Stimulated activated naive B cell treated with anti-CD40 and anti-IgM and Interleukin-4, amounts not matched to agents 10 μg/mL and 1 μg/mL and 100 μg/mL, for 72 hours (primary cell): ENCODE results near the gene TCHHL1.

Experiments used
- ATAC-seq, 2 donors: fragments of 150-1000 bp; cut with Tn5 transposase; replicated peaks; 2 replicates each; pipeline ENCODE4 v1.10.0; 2021; ENCODE audit warnings: moderate library complexity in 1 of 2
- DNase-seq: peaks from one replicate; pipeline ENCODE4 v3.0.0; 2021
- H3K27ac Mint-ChIP-seq: one replicate; pipeline ENCODE4 v1.8.0; 2022; ENCODE audit warnings: mild to moderate bottlenecking, mixed read lengths
- H3K27me3 Mint-ChIP-seq, 2 donors: one replicate each; pipeline ENCODE4 v1.8.0; 2022; ENCODE audit warnings: mixed read lengths in 2 of 2
- H3K36me3 Mint-ChIP-seq, 2 donors: one replicate each; pipeline ENCODE4 v1.8.0; 2022; ENCODE audit warnings: mixed read lengths in 2 of 2, mild to moderate bottlenecking in 1 of 2
- H3K4me1 Mint-ChIP-seq, 2 donors: one replicate each; pipeline ENCODE4 v1.8.0; 2022; ENCODE audit warnings: mixed read lengths in 2 of 2, mild to moderate bottlenecking in 1 of 2
- H3K4me3 Mint-ChIP-seq, 2 donors: one replicate each; pipeline ENCODE4 v1.8.0; 2022; ENCODE audit warnings: mild to moderate bottlenecking in 2 of 2, mixed read lengths in 2 of 2, moderate library complexity in 1 of 2
- H3K9me3 Mint-ChIP-seq, 2 donors: one replicate each; pipeline ENCODE4 v1.8.0; 2022; ENCODE audit warnings: mixed read lengths in 2 of 2, mild to moderate bottlenecking in 1 of 2

Gene TCHHL1

DNA sequence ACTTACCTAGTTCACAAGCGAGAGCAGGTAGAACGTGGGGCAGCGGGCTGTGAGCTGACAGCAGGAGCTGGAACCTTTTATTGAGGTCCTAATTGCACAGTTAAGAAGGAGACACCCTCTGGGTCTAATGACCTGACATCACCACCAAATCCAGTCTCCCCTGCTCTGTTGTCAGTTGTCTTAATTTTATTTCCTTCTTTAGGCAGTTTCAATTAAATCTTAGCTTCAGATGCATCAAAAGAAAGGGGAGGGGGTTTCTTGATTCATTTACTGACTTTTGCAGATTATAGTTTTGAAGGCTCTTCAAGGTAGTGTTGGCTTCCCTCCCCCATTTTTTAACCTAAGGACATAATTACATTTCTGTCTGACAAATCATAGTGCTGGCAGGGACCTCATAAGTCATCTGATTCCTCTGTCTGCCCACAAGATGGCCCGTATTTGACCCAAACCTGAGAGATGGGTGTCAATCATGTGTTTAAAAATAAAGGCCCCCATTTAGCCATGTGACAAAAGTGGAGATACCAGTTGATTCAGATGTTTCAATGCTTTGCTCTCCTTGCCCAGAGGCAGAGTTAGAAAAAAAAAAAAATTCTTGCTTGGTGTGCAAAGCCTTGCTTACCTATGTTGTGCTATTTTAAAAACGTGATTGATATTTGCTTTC lies at the start of gene TCHHL1:
TCHHL1 (minus strand) TSS at position 51 of the 661 bp plus-strand sequence. CDS start 921 bp downstream, outside the sequence.
- no peaks in the 10 kb centered on the region for H3K4me1 Mint-ChIP-seq
- H3K27me3 Mint-ChIP-seq = peaks cover 18 to 30% of the 10 kb centered on the region in 2 donors
- H3K4me3 Mint-ChIP-seq = no peak within 1 kb of the TSS
- no peak within 1 kb of the TSS for H3K27ac Mint-ChIP-seq
- no peak for DNase-seq
- peaks cover 0 to 1% of the 10 kb centered on the region in 2 donors for H3K36me3 Mint-ChIP-seq
- H3K9me3 Mint-ChIP-seq = peaks cover 8 to 10% of the 10 kb centered on the region in 2 donors
- ATAC-seq = no peak

DNA sequence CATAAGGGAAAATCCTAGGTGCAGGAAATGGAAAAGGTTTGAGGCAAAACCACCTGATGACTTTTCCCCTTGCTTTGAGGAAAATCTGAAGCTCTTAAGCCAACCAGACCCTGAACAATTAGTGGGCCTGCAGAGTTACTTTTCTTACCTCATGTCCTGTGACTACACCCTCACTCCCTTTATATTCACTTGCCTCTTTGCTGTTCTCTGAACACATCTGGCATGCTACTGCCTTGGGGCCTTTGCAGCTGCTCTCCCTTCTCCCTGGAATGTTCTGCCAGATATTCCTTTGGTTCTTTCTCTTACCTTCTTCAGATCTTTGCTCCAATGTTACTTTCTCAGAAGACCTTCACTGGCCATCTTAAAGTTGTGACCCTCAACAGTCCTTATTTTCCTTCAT lies 48.4 kb upstream of the TCHHL1 start:
- Mint-ChIP-seq H3K4me1 (no peaks in the 10 kb centered on the region), H3K27me3 (peaks cover 16 to 31% of the 10 kb centered on the region in 2 donors), H3K27ac (no peak overlapping the region), H3K4me3 (no peak overlapping the region), H3K36me3 (no peaks in the 10 kb centered on the region), H3K9me3 (peaks cover 4 to 12% of the 10 kb centered on the region in 2 donors)
- DNase-seq = no peak
- ATAC-seq = no peak

DNA sequence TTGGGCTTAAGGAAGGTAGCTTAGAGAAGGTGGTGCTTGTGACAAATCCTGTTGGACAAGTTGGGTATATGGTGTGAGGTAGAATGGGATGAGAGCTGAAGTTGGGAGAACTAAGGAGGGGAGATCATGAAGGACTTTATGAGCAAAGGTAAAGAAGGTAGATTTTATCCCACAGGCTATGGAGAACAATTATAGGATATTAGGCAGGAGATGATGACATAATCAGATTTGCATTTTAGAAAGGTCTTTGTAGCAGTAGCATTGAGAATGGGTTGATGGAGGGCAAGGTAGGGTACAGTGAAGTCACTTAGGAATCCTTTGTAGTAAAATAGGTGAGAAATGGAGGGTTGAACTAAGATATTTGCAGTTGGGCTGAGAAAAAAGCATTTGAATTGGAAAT lies 41.3 kb upstream of the TCHHL1 start:
- no peak overlapping the region for H3K4me3 Mint-ChIP-seq
- H3K36me3 Mint-ChIP-seq = no peaks in the 10 kb centered on the region
- H3K9me3 Mint-ChIP-seq = peaks cover 4 to 9% of the 10 kb centered on the region in 2 donors
- H3K4me1 Mint-ChIP-seq = no peaks in the 10 kb centered on the region
- no peak overlapping the region for H3K27ac Mint-ChIP-seq
- H3K27me3 Mint-ChIP-seq = peaks cover 34 to 48% of the 10 kb centered on the region in 2 donors
- no peak for DNase-seq
- ATAC-seq = no peak

DNA sequence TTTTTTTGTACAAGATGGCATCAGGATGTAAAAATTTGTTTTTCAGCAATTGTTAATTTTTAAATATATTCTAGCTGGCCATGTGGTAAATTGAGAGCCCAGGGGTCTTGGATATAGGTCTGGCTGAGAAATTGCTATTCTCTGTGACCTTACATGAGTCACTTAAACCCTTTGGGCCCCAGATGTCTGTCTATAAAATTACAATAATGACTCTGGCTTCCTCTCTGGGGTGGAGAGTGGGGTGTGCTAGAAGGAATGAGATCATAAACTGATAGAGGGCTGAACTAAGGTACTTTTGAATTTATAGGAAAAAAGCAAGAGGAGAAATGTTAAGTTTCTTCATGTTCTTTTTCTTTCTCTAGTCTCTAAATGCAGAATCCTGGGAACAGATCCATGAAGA lies 38.8 kb upstream of the TCHHL1 start:
- no peaks in the 10 kb centered on the region for H3K36me3 Mint-ChIP-seq
- peaks cover 36 to 53% of the 10 kb centered on the region in 2 donors for H3K27me3 Mint-ChIP-seq
- ATAC-seq (no peak), DNase-seq (no peak)
- H3K4me1 Mint-ChIP-seq = no peaks in the 10 kb centered on the region
- no peak overlapping the region for H3K4me3 Mint-ChIP-seq
- H3K27ac Mint-ChIP-seq = no peak overlapping the region
- peaks cover 0 to 2% of the 10 kb centered on the region in 2 donors for H3K9me3 Mint-ChIP-seq

DNA sequence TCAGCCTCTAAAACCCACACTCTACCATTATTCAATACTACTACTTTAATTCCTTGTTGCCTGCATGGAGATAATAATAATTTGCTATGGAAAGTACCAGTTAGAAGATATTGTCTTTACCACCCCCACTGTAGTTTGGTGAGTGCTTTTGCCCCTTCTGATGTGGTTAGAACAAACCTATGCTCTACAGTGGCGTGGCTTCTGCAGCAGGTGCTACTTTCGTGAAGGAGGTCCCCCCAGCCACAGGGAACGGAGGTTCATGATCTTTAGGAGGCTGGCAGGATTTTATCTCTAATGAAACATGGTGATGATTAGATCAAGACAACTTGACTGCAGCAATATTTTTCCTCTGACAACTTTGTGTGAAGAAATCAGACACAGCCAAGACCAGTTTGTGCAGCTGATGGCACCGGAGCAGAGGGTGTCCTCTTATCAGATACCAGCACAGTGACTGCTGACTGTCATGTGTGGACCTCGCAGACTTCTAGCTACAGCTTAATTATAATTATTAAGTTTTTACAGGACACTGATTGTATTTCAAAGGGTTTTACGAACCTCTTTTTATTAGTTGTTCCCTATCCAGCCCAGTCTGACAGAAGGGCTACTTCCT lies 37.1 kb upstream of the TCHHL1 start:
- Mint-ChIP-seq H3K27ac (no peak overlapping the region), H3K4me3 (no peak overlapping the region), H3K27me3 (peaks cover 45 to 64% of the 10 kb centered on the region in 2 donors), H3K9me3 (no peaks in the 10 kb centered on the region), H3K36me3 (no peaks in the 10 kb centered on the region), H3K4me1 (no peaks in the 10 kb centered on the region)
- DNase-seq (no peak), ATAC-seq (no peak)

DNA sequence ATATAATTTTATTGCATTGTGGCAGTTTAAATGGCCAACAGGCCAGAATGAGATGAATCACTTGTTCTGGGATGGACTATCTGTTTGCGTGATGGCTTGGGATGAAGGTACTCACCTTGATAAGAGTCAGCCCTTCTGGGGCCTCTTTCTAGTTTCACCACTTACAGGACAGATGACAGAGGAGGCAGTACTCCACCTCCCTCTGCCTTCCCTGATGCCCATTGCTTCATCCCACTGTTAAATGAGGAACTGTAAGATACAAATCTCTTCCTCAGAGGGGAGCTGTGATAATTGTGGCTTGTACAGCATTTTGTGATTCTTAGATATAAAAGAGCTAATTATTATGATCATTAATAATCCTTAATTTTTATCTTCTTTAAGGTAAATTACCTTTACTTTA lies 30.1 kb upstream of the TCHHL1 start:
- H3K27me3 Mint-ChIP-seq = peaks cover 47 to 60% of the 10 kb centered on the region in 2 donors
- H3K36me3 Mint-ChIP-seq = no peaks in the 10 kb centered on the region
- H3K4me1 Mint-ChIP-seq = no peaks in the 10 kb centered on the region
- no peaks in the 10 kb centered on the region for H3K9me3 Mint-ChIP-seq
- ATAC-seq (no peak), DNase-seq (no peak)
- H3K27ac Mint-ChIP-seq = no peak overlapping the region
- H3K4me3 Mint-ChIP-seq = no peak overlapping the region

DNA sequence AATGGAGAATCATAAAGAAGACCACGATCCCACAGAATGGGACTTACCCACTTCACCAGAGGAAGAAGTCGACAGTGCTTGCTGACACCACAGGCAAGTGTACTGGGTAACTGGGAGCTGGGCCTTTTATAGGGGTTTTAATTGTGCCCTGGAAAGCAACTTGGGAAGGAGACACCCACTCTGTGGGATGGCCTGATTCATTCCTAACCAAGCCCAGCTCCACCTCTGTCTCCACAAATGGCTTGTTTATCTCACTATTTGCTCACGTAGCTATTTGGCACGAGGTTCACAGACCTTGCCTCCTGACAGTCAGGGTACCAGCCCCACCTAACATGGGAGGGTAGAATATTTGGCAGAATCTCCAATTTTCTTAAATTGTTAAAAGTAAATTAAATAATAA lies 26.5 kb upstream of the TCHHL1 start, which contains the start of gene TCHH:
TCHH (minus strand) TSS at position 101 of the 400 bp plus-strand sequence. CDS start 1,364 bp downstream, outside the sequence.
- no peaks in the 10 kb centered on the region for H3K9me3 Mint-ChIP-seq
- no peaks in the 10 kb centered on the region for H3K36me3 Mint-ChIP-seq
- no peak within 1 kb of the TSS for H3K27ac Mint-ChIP-seq

DNA sequence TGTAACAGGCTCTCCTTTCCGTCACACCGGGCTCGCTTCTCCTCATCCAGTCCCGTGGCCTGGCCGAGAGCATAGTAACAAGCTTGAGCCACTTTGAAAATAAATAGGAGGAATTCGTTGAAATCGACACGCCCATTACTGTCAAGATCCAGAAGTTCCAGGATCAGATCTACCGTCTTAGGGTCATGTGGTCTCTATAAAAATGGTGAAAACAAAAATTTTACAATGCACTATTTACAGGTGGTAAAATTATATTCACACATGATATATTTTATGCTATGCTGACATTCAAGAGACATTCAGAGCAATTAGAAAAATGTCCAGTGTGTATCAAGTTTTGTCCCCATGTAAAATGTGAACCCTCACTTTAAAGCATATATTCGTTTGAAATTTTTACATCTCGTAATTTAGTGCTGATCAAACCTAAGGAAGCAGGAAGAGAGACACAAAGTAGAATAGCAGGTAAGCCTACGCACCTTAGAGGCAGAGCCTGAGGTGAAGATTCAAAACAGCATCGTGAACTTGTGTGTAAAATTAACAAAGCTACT lies 24.1 kb upstream of the TCHHL1 start:
- DNase-seq (no peak), ATAC-seq (no peak)
- peaks cover 0 to 7% of the 10 kb centered on the region in 2 donors for H3K36me3 Mint-ChIP-seq
- H3K9me3 Mint-ChIP-seq = no peaks in the 10 kb centered on the region
- no peak overlapping the region for H3K27ac Mint-ChIP-seq
- H3K4me3 Mint-ChIP-seq = no peak overlapping the region
- H3K27me3 Mint-ChIP-seq = peaks cover 23 to 33% of the 10 kb centered on the region in 2 donors
- peaks cover 0 to 5% of the 10 kb centered on the region in 2 donors for H3K4me1 Mint-ChIP-seq

More for the DNA sequence above, 26.5 kb upstream of the TCHHL1 start, which contains the start of gene TCHH:
- Mint-ChIP-seq H3K4me1 (no peaks in the 10 kb centered on the region), H3K4me3 (no peak within 1 kb of the TSS), H3K27me3 (peaks cover 38 to 51% of the 10 kb centered on the region in 2 donors)
- DNase-seq (no peak), ATAC-seq (no peak)

DNA sequence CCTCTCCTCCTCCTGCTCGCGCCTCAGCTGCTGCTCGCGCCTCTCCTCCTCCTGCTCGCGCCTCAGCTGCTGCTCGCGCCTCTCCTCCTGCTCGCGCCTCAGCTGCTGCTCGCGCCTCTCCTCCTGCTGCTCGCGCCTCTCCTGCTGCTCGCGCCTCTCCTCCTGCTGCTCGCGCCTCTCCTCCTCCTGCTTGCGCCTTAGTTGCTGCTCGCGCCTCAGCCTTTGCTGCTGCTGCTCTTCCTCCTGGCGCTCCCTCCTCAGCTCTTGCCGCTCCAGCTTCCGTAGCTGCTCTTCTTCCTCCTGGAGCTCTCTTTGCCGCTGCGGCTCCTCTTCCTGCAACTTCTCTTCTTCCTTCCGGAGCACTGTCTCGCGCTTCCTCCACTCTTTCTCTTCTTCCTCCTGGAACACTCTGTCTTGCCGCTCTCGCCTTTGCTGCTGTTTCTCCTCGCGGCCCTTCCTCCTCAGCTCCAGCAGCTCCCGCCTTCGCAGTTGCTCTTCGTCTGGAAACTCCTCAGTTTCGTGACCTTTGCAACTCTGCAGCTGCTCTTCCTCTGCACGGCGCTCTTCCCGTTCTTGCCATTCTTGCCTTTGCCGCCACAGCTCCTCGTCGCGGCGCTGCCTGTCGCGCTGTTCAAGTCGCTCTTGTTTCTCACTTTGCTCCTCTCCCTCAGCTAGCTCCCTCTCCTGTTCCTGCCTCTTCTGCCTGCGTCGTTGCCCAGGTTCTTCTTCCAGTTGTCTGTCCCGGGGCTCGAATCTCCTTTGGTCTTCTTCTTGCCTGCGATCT lies 23.4 kb upstream of the TCHHL1 start:
- Mint-ChIP-seq H3K9me3 (peaks cover 0 to 1% of the 10 kb centered on the region in 2 donors), H3K27ac (no peak overlapping the region), H3K36me3 (peaks cover 0 to 8% of the 10 kb centered on the region in 2 donors), H3K4me1 (peaks cover 0 to 10% of the 10 kb centered on the region in 2 donors), H3K4me3 (no peak overlapping the region), H3K27me3 (peaks cover 20 to 31% of the 10 kb centered on the region in 2 donors)
- DNase-seq = no peak
- ATAC-seq = no peak

DNA sequence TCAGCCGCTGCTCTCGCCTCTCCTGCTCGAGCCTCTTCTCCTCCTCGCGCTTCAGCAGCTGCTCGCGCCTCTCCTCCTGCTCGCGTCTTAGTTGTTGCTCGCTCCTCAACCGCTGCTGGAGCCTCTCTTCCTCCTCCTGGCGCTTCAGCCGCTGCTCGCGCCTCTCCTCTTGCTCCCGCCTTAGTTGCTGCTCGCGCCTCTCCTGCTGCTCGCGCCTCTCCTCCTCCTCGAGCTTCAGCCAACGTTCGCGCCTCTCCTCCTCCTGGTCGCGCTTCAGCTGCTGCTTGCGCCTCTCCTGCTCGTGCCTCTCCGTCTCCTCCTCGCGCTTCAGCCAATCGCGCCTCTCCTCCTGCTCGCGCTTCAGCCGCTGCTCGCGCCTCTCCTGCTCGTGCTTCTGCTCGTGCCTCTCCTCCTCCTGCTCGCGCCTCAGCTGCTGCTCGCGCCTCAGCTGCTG lies 22.7 kb upstream of the TCHHL1 start:
- Mint-ChIP-seq H3K27ac (no peak overlapping the region), H3K4me1 (peaks cover 0 to 10% of the 10 kb centered on the region in 2 donors), H3K9me3 (peaks cover 0 to 1% of the 10 kb centered on the region in 2 donors), H3K27me3 (peaks cover 13 to 23% of the 10 kb centered on the region in 2 donors), H3K4me3 (no peak overlapping the region), H3K36me3 (peaks cover 0 to 8% of the 10 kb centered on the region in 2 donors)
- ATAC-seq = peak; percentile 14 to 20
- DNase-seq = no peak

DNA sequence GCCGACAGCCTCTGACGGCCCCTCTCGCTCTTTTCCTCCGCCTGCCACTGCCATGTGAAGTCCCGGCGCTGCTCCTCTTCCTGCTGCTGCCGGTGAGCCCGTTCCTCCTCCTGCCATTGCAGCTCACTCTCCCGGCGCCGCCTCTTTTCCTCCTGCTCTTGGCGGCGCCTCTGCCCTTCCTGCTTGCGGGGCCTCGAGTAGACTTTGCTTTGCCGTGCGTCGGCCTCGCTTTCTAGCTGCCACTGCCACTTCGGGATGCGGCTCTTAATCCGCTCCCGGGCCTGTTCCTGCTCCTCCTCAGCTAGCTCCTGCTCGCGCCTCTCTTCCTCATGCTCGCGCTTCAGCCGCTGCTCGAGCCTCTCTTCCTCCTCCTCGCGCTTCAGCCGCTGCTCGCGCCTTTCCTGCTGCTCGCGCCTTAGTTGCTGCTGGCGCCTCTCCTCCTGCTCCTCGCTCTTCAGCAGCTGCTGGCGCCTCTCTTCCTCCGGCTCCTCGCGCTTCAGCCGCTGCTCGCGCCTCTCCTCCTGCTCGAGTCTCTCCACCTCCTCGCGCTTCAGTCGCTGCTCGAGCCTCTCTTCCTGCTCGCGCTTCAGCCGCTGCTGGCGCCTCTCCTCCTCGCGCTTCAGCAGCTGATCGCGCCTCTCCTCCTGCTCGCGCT lies 22.1 kb upstream of the TCHHL1 start:
- no peak for DNase-seq
- H3K27me3 Mint-ChIP-seq = peaks cover 8 to 19% of the 10 kb centered on the region in 2 donors
- ATAC-seq = peak; percentile 25 to 50
- no peak overlapping the region for H3K4me3 Mint-ChIP-seq
- peaks cover 0 to 8% of the 10 kb centered on the region in 2 donors for H3K36me3 Mint-ChIP-seq
- peaks cover 0 to 10% of the 10 kb centered on the region in 2 donors for H3K4me1 Mint-ChIP-seq
- no peak overlapping the region for H3K27ac Mint-ChIP-seq
- peaks cover 0 to 1% of the 10 kb centered on the region in 2 donors for H3K9me3 Mint-ChIP-seq

DNA sequence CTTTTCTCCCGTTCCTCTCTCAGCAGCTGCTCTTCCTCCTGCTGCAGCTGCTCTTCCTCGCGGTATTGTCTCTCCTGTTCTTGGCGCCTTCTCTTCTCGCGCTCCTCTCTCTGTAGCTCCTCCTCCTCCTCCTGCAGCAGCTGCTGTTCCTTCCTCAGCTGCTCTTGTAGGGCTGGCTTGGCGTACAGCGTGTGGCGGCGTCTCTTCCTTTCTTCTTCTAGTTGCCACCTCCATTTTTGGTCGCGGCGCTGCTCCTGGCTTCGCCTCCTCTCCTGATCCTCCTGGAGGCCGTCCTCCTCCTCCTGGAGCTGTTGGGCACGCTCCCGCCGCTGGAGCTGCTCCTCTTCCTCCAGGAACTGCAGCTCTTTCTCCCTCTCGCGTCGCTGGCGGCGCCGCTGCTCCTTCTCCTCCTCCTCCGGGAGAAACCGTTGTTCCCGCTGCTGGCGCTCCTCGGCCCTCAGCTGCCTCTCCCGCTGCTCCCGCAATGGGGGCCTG lies 21.5 kb upstream of the TCHHL1 start:
- Mint-ChIP-seq H3K9me3 (peaks cover 0 to 1% of the 10 kb centered on the region in 2 donors), H3K4me1 (peaks cover 0 to 10% of the 10 kb centered on the region in 2 donors), H3K36me3 (peaks cover 0 to 8% of the 10 kb centered on the region in 2 donors), H3K27me3 (peaks cover 8 to 18% of the 10 kb centered on the region in 2 donors), H3K27ac (no peak overlapping the region), H3K4me3 (no peak overlapping the region)
- ATAC-seq = peak; percentile 48 to 51
- no peak for DNase-seq

DNA sequence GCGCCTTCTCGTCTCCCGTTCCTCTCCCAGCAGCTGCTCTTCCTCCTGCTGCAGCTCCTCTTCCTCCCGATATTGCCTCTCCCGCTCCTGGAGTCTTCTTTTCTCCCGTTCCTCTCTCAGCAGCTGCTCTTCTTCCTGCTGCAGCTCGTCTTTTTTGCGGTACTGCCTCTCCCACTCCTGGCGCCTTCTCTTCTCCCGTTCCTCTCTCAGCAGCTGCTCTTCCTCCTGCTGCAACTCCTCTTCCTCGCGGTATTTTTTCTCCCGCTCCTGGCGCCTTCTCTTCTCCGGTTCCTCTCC lies 21.1 kb upstream of the TCHHL1 start:
- H3K9me3 Mint-ChIP-seq = peaks cover 0 to 1% of the 10 kb centered on the region in 2 donors
- H3K4me3 Mint-ChIP-seq = no peak overlapping the region
- H3K27ac Mint-ChIP-seq = no peak overlapping the region
- DNase-seq (no peak), ATAC-seq (no peak)
- H3K36me3 Mint-ChIP-seq = peaks cover 0 to 8% of the 10 kb centered on the region in 2 donors
- peaks cover 0 to 10% of the 10 kb centered on the region in 2 donors for H3K4me1 Mint-ChIP-seq
- H3K27me3 Mint-ChIP-seq = peaks cover 3 to 13% of the 10 kb centered on the region in 2 donors
